COLO829 (cell line): ENCODE results near the gene CA5A.
"Not testable (repeated sequence)": the region's sequence is repeated elsewhere in the genome, so short reads cannot be mapped to it uniquely, and the experiment has no call there.

ENCODE experiments used
- DNase-seq: peaks from one replicate; pipeline ENCODE4 v3.0.0; 2012; ENCODE audit warnings: low spot score

The CA5A gene

DNA sequence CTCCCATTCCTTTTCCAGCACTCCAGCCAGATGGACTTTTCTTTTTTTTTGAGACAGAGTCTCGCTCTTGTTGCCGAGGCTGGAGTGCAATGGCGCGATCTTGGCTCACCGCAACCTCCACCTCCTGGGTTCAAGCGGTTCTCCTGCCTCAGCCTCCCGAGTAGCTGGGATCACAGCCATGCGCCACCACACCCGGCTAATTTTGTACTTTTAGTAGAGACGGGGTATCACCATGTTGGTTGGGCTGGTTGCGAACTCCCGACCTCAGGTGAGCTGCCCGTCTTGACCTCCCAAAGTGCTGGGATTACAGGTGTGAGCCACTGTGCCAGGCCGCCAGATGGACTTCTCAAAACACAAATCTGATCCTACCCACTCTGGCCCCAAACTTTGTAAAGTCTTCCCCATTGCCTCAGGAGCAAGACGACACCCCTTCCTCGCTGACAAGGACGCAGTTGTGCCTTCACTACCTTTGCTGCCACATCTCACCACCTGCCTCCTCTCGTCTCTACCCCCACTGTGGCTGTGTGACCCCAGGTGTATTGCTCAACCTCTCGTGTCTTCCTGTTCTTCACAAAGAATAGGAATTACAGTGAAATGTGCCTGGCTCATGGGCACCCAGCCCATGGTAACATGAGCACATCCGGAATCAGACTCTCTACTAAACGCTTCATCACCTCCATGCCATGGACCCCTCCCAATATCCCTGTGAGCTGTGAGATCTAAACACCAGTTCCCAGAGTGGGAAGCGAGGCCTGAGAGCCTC, 11.2 kb upstream of the CA5A start:
- DNase-seq, result no peak

DNA sequence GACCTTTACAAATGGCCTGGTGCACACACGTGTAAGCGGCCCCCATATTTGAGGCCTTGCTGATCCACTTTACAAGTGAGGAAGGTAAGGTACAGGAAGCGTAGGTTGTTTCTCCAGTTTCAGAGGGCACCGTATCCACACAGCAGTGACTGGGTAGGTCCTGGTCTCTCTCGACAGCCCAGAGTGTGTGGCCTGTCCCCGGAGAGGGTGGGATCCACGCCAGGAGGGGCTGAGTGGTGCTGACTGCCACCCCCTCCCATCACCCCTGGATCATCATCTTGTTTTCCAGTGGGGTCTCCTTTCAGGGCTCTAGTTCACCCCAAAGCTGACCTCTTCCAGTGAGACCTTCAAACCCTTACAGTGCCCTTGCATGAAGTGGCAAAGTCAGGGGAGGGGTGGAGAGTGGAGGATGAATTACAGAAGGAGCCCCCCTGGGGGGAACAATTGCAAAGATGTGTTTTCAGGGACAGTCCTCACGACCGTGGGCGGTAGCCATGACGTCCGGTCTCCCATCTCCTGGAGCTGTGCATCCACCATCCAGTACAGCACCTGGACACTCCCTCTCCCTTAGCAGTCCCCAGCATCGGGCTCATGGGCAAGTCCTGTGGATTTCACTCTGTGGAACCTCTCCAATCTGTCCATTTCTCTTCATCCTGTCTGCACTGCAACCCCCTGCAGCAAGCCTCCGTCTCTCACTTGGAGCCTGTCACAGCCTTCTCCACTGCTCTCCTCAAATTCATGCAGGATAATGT, 10.4 kb upstream of the CA5A start:
- no peak for DNase-seq

DNA sequence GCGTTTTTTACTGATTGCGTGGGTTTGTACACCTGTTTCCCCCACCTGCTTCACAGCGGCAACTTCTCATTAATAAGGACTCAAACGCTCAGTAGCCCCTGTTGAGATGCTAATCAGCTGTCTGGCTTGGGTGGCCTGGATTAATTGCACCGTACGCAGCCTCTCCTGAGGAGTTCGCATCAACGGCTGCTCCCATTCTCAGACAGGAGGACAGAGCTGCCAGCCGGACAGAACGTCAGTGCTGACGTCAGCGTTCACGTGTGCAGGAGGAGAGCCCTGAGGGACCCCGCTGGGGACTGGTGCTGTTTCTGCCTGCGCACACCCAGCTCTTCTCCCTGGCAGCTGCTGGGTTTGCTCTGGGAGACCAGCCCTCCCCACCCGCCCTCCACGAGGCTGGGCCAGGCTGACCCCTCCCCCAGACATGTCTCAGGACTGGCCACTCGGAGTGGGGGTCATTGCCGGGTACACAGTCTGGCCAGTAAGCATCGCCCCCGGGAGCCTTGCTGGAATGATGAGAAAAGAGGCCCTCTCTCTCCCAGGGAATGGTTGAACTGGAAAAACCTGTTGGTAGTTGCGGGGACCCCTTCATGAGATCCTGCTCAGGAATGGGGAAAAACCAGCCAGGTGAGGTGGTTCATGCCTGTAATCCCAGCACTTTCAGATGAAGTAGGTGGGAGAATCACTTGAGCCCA, 9.2 kb upstream of the CA5A start:
- DNase-seq, result no peak

DNA sequence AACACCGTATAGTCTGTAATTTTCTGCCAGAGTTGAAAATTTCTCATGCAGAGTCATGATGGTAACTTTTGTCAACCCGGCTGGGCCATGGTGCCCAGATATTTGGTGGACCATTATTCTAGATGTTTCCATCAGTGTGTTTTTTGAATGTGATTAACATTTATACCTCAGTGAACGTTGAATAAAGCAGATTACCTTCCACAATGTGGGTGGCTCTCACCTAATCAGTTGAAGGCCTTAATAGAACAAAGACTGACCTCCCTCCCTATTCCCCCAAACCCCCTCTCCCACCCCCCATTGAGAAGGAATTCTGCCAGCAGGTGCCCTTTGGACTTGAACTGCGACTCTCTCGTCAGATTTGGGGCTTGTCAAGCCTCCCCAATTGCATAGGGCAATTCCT, 6.4 kb upstream of the CA5A start:
- DNase-seq, result no peak

DNA sequence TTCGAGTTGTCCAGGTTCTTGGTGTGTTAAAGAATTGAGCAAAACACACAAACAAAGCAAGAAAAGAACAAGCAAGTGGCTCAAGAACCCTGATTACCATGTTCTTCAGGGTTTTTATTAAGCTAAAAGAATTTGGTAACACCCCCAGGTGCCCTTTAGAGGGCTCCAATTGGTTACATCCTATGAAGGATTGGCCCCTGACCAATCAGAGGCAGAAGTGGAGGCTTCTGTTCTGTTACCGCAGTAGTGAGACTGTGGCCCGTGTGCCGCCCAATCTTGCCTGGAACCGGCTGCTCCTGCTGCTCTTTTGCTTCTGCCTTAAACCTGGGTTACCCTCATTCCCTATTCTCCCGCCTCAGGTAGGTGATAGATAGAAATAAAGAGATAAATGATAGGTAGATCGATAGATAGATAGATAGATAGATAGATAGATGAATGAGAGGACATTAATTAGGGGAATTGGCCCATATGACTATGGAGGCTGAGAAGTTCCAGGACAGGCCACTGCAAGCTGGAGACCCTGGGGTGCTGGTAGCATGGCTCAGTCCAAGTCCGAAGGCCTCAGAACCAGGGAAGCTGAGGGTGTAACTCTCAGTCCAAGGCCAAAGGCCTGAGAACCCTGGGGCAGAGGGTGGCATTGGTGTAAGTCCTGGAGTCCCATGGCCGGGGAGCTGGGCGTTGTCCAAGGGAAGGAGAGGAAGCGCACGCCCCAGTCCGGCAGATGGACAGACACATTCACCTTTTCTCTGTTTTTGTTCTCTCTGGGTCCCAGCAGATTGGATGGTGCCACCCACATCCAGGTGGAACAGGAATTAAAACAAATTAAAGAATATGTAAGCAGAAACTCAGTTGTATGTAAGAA, 3.5 kb upstream of the CA5A start:
- no peak for DNase-seq

DNA sequence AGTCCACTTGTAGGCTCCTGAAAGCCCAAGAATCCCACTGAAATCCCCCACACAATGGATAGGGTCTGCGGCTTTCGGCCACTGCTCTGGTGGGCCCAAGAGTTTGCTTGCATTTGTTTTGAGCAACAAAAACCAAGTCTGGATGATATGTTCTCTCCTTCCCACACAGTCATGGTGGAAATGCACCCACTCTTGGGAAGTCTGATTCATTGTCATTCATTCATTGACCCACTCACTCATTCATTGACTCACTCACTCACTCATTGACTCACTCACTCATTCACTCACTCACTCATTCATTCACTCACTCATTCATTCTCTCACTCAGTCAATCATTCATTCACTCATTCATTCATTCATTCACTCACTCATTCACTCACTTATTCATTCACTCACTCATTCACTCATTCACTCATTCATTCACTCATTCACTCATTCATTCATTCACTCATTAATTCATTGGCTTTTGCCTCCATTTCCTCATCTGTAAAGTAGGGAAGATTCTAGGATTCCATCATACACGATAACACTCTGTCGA, 2.2 kb upstream of the CA5A start:
- no peak for DNase-seq

DNA sequence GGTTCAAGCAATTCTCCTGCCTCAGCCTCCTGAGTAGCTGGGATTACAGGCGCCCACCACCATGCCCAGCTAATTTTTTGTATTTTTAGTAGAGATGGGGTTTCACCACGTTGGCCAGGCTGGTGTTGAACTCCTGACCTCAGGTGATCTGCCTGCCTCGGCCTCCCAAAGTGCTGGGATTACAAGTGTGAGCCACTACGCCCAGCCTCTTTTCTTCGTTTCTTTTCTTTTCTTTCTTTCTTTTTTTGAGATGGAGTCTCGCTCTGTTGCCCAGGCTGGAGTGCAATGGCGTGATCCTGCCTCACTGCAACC, 858 bp upstream of the CA5A start:
- DNase-seq, result not testable (repeated sequence)

DNA sequence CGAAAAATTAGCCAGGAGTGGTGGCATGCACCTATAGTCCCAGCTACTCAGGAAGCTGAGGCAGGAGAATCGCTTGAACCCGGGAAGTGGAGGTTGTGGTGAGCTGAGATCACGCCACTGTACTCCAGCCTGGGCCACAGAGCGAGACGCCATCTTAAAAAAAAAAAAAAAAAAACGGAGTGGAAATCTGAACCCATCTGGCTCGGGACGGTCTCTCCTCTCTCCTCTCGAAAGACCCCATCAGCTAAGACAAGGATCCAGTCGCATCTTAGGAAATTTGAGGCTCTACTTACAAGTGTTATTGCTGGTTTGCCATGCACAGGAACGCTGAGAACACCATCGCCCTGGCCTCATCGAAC, 334 bp downstream of the CA5A start:
- not testable (repeated sequence) for DNase-seq

DNA sequence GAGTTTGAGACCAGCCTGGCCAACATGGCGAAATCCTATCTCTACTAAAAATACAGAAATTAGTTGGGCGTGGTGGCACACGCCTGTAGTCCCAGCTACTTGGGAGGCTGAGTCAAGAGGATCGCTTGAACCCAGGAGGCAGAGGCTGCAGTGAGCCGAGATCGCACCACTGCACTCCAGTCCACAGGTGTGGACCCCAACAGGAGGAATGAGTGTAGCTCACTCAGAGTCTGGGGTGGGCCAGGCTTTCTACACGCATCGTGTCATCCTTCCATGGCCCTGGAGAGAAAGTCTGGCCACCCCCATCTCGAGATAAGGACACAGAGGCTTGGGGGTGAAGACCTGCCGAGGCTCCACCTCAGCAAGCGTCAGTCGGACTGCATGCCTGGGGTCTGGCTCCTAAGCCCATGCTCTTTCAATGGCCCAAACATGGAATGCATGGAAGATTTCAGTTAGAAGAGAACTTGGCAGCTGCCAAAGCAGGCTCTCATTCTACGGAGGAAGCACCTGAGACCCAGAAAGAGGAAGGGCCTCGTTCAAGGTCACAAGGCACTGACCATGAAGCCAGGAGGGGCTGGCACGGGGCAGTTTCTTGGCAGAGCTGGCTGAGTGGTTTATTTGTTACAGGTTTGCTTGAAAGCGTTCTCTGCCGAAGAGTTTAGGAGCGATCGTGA, 1.4 kb downstream of the CA5A start:
- DNase-seq, result not testable (repeated sequence)

DNA sequence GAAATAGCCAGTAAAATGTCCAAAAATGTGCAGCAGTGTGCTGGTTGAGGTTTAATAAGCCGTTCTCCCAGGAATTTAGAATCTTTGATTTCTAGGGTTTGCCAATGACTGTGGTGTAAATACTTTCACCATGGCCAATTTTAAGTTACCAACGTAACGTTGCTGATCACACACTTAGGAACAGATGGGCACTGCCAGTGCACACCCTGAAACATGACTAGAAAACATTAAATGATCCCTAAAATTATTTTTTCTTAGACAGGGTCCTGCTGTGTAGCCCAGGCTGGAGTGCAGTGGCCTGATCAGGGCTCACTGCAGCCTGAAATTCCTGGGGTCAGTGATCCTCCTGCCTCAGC, 3.2 kb downstream of the CA5A start:
- no peak for DNase-seq

DNA sequence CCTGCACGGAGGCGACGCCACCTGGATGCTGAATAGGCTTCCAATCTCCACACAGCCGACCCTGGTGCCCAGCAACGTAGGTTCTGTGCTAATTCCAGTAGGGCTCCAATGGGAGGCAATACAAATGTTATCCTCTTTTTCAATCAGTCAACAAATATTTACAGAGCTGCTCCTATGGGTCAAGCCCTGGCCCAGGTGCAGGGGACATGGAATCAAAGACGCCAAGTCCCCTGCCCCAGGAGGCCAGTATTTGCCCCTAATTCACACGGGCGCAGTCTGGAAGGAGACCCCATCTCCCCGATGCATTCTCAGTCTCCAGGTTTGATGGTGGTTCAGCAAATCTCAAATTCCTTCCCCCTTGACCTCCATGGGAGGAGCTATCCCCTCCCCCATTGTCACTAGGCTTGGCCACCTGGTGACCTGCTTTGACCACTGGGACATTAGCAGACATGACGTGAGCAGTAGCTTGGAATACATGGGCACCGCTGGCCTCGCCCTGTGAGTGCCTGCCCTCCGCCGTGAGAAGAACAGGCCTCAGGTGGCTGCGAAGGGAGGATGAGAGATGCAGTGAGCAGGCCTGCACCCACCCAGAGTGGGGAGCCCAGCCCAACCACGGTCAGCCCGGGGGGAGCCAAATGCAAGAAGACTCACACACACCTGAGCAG, 3.7 kb downstream of the CA5A start:
- not testable (repeated sequence) for DNase-seq

DNA sequence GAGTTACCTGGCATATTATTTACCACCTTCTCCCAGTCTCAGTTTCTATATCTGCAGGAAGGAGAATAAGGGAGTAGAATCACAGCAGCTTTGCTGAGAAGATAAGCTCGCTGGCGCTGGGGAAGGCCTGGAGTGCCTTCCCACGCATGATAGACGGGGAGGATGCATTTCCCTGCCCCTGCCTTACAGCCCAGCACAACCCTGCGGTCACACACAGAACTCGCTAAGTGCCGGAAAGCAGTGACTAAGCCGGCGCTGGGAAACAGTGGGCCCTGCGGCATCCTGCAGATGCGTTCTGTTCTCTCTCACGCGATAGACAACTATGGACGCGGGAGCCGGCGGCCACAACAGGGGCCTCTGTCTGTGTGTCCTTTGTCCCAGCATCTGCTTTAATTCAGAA, 4.8 kb downstream of the CA5A start:
- DNase-seq, result no peak

DNA sequence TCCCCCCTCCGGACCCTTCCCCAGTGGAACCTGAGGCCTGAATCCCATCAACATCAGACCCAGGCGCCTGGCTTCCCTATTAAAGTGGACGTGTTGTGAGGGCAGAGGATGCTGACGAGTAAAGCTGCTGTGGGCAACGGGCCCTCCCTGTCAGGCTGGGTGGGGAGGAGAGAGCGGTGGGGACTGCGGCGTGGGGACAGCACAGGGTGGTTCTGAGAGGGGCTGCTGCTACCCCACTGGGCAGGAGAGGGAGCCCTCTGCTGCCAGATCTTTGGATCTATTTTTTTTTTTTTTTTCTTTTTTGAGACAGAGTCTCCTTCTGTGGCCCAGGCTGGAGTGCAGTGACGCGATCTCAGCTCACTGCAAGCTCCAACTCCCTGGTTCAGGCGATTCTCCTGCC, 5.9 kb downstream of the CA5A start:
- DNase-seq, result no peak

DNA sequence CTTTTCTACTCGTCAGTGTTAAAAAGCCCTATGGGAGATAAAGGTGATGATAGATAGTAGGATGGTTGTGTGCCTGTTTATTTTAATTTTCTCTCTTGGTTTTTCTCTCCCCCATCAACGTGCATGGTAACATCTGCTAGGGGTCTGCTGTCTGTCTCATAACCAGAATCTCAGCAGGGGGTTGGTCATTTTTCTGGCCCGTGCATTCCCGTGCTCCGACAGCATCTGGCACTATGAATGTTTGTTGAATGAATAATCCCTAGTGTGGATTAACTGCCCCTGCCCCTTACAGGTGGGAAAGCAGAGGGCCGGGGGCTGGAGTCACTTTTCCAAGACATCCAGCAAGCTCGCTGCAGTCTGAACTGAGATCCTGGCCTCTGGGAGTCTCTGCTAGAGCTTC, 6.3 kb downstream of the CA5A start:
- no peak for DNase-seq

DNA sequence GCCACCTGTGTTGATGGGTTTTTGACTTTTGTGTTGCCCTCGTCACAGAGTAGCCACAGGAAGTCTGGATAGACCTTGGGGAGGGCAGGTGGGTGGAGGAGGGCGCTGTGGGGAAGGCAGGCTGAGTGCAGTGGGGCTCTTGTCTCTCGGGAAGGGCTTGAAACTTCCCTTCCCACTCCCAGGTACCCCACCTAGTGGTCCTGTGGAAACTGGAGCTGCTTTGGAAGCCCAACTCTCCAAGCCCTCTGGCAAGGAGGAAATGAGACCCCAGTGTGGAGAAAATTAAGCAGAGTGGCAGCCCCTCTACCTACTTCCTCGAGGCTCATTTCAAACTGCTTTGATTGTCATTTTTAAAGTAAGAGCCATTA, 9.2 kb downstream of the CA5A start:
- DNase-seq, result no peak

DNA sequence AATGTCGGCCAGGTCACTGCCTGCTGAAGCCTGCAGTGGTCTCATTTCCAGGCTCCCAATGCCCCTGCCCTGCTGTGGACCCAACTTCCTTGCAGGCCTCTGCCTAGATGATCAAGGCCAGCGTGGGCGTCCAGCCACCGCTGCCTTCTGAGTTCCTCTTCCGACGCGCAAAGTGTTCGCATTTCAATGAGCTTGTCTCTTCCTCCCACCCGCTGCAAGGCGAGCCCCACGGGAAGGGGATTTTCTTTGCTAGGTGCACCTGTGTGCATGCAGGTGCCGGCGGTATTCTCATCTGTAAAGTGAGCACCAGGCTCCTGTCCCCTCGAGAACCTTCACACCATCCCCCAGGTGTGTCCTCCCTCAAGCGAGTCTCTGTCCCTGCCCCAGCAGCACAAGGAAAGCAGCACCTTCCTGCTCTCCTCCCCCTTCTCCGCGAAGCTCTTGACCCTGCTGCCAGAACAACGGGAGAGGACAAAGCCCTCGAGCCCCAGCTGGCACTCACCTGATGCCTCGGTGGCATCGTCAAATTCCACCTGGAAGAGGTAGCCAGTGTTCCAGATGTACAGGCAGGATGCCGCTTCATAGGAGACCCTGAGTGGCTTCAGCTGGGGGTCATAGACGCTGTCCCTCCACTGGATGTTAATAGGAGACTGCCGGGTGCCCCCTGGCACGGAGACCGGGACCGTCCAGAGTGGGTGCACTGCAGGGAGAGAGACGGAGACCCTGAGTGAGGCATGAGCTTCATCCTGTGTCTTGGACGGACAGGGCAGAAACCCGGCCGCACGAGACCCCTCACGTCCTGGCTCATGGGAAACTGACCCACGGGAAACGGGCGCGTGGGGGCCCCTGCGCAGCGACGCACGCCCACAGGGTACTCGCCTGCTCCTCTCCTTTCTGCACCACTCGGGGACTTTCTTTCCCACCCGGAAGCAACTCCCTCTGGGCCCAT, 9.8 kb downstream of the CA5A start:
- DNase-seq, result no peak

DNA sequence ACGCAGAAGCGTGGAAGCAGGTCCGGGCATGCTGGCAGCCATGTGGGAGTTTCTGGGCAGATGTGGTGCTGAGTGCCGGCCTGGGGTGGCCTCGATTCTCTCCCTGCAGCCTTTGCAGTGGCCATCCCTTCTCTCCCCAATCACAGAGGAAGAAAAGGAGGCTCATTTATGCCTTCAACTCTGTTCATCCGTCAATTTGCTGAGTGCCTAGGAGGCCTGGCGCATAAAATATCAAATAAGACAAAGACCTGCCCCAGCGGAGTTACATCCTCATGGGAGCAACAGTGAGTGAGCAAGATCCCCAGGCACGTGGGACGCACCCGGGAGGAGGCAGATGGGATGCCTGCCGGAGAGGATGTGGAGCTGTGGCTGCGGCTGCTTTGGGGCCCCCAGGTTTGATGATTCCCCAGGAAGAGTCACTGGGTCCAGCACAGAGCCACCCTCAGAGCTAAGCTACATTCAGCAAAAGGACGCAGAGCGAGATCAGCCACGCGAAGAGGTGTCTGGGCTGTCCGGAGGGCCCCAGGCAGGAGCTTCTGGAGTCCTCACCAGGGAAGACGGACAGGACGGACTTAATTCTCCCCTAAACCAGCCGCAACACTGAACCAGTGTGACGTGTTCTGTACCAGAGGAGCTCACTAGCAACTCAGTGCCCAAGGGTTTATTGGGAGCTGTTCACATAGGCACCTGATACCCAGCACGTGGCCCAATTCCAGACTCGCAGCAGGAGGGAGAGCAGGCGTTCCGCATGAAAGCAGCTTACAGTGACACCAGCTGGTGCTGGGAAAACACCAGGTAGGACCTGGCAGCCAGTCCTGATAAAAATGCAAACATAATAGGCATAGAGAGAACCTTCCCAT, 11.3 kb downstream of the CA5A start:
- no peak for DNase-seq

DNA sequence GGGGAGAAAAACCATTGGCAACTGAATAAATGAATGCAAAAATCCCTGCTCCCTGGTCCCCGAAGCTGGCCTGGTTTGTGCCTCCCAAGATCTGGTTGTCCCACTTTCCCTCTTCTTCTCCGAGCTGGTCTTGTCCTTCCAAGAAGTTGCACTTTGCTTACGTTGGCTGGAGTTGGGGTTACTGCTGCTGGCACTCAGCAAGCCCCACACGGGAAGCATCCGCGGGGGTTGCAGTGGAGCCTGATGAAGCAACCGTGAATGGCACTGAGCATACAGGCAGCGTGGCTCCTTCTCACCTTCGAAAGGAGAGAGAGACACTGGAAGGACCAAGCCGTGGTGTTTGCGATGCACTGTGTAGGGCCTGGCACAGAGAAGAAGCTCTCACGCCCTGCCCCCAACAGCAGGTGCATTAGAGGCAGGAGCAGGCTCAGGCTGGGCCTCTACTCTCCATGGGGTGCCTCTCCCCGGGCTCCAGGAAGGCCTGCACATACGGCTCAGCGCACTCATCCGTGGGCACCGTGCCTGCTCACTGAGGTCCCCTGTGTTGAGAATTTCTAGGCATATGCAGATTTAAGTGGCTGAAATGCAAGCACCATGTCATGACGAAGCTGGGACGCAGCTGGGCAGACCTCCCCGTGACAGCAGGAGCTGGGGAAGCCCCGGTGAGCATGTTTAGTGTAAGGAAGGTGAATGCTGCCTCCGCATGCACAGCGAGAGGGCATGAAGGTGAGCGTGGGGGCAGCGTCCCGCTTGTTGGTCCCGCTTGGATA, 12.1 kb downstream of the CA5A start:
- DNase-seq, result no peak
